SU-DHL-6 (cell line): ENCODE data around the gene RALGAPA1.

Source experiments
- EZH2phosphoT487 ChIP-seq: fragments of 200-600 bp; sonication (generic), shearing (Covaris generic); conservative IDR thresholded peaks from 2 replicates; pipeline ENCODE4 v1.6.1; 2018; ENCODE audit warnings: mild to moderate bottlenecking, antibody characterized with exemption, low read length, moderate library complexity, mixed read lengths
- TF ChIP-seq, protein P1 (sequence below): fragments of 200-600 bp; sonication (generic); IDR thresholded peaks from one replicate; pipeline ENCODE4 v1.5.1; 2017; ENCODE audit warnings: antibody characterized with exemption, mild to moderate bottlenecking, low read length, moderate library complexity; ENCODE audit not compliant: insufficient read depth, poor library complexity, severe bottlenecking

DNA sequence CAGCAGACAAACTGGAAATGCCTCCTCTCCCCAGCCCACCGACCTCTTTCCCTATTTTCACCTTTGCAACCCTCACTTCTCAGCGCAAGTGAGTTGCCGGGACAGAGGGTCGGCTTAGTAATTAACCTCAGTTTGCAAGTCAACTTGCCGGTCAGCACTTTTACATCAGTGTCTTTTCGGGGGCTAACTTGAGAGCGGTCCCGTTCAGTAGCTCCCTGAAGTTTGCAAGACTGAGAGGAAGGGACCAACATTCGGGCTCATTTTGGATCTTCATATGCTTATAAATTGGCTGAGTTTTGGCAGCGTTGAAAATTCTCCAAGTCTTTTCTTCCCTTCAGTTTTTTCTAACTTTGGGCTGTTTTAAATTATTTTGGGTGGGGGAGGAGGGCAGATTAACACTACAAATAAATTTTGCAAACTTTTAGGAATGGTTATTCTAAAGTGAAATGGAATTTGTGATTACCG is 17.9 kb upstream of the RALGAPA1 start:
- TF ChIP-seq, protein P1, sequence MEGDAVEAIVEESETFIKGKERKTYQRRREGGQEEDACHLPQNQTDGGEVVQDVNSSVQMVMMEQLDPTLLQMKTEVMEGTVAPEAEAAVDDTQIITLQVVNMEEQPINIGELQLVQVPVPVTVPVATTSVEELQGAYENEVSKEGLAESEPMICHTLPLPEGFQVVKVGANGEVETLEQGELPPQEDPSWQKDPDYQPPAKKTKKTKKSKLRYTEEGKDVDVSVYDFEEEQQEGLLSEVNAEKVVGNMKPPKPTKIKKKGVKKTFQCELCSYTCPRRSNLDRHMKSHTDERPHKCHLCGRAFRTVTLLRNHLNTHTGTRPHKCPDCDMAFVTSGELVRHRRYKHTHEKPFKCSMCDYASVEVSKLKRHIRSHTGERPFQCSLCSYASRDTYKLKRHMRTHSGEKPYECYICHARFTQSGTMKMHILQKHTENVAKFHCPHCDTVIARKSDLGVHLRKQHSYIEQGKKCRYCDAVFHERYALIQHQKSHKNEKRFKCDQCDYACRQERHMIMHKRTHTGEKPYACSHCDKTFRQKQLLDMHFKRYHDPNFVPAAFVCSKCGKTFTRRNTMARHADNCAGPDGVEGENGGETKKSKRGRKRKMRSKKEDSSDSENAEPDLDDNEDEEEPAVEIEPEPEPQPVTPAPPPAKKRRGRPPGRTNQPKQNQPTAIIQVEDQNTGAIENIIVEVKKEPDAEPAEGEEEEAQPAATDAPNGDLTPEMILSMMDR, result no peak
- TF ChIP-seq EZH2phosphoT487, result no peak
